ENCODE results near the gene MAGEH1. TPM values are rescaled to one million over a fixed set of nuclear protein-coding genes. Genes with fewer than 3 reads are reported as not detected.
"Not testable (repeated sequence)": the region's sequence is repeated elsewhere in the genome, so short reads cannot be mapped to it uniquely, and the experiment has no call there.

Gene MAGEH1
- total and polyA plus RNA-seq, 2 donors = 39.5 to 97.3 TPM

DNA sequence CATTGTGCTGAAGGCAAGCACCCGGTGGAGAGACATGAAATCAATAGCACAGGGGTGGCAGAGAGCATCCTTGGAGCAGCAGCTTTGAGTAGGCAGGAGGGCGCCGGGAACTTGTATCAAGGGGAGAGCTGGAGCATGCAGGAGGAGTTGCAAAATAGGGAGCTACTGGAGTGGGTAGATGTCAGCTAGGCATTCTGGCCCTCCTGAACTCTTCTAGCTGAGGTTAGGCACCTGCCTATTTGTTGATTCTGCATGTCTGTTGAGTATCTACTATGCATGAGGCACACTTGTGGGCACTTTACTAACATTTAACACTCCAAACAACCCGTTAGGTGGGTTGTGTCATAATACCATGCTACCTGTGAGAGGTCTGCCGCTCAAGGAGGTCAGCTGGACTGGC is 7.5 kb downstream of the MAGEH1 start:
- WGBS = no CpG with 5 or more reads among the region's 5 CpGs
- not testable (repeated sequence) for H3K9me3 ChIP-seq (ENCODE audit: control insufficient read depth in 2 of 2, insufficient read depth in 1 of 2, low read length in 1 of 2); H3K36me3 ChIP-seq (ENCODE audit: control insufficient read depth in 2 of 2, insufficient read depth in 2 of 2, low read length in 1 of 2); H3K27me3 ChIP-seq (ENCODE audit: control insufficient read depth in 2 of 2, insufficient read depth in 1 of 2, low read length in 1 of 2); H3K4me3 ChIP-seq (ENCODE audit: low read length in 2 of 2); H3K27ac ChIP-seq (ENCODE audit: low read depth in 1 of 2, low read length in 1 of 2); H3K4me1 ChIP-seq (ENCODE audit: control insufficient read depth in 2 of 2, insufficient read depth in 2 of 2, low read length in 2 of 2); DNase-seq (ENCODE audit: low read depth in 6 of 9, low spot score in 9 of 9)

DNA sequence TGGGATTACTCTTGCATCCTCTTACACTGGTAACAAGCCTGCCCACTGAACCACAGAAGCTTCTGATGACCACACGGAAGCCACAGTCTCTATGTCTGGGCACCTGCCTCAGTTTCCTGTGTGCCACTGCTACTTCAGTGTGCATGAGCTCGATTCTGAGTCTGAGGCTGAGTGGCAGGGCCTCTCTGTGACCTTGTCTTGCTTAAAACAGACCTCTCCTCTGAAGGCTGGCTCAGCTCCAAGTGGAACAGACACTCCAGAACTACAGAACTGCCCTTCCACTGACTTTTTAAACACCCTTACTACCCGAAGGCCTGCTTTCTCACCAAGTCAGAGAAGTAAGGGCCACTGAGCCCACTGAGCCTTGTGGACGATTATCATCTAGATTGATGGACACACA is 8.0 kb downstream of the MAGEH1 start:
- no CpG with 5 or more reads among the region's 4 CpGs for WGBS
- H3K36me3 ChIP-seq (ENCODE audit: control insufficient read depth in 2 of 2, insufficient read depth in 2 of 2, low read length in 1 of 2); H3K4me1 ChIP-seq (ENCODE audit: control insufficient read depth in 2 of 2, insufficient read depth in 2 of 2, low read length in 2 of 2); H3K4me3 ChIP-seq (ENCODE audit: low read length in 2 of 2); H3K27me3 ChIP-seq (ENCODE audit: control insufficient read depth in 2 of 2, insufficient read depth in 1 of 2, low read length in 1 of 2); DNase-seq (ENCODE audit: low read depth in 6 of 9, low spot score in 9 of 9); H3K27ac ChIP-seq (ENCODE audit: low read depth in 1 of 2, low read length in 1 of 2); H3K9me3 ChIP-seq (ENCODE audit: control insufficient read depth in 2 of 2, insufficient read depth in 1 of 2, low read length in 1 of 2): not testable (repeated sequence)

DNA sequence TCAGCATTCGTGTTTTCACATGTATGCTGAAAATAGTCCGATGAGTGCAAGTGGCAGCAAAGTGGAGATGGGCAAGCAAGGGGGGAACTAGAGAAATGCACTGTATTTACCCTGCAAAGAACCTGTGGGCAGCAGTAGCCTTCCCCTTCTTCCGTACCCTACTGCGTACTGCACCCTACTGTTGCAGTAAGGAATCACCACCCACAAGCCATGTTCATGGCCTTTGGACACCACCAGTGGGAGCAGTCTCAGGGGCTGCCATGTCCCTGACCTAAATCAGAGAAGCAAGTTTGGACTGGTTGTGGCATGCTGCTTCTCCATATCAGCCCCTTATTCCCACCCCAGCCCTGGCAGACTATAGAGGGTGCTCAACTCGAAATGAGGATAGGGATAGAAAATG is 12.1 kb downstream of the MAGEH1 start:
- not testable (repeated sequence) for H3K9me3 ChIP-seq (ENCODE audit: control insufficient read depth in 2 of 2, insufficient read depth in 1 of 2, low read length in 1 of 2); H3K27me3 ChIP-seq (ENCODE audit: control insufficient read depth in 2 of 2, insufficient read depth in 1 of 2, low read length in 1 of 2); H3K4me1 ChIP-seq (ENCODE audit: control insufficient read depth in 2 of 2, insufficient read depth in 2 of 2, low read length in 2 of 2); DNase-seq (ENCODE audit: low read depth in 6 of 9, low spot score in 9 of 9); H3K4me3 ChIP-seq (ENCODE audit: low read length in 2 of 2); H3K27ac ChIP-seq (ENCODE audit: low read depth in 1 of 2, low read length in 1 of 2); H3K36me3 ChIP-seq (ENCODE audit: control insufficient read depth in 2 of 2, insufficient read depth in 2 of 2, low read length in 1 of 2)
- no CpG with 5 or more reads among the region's 5 CpGs for WGBS

DNA sequence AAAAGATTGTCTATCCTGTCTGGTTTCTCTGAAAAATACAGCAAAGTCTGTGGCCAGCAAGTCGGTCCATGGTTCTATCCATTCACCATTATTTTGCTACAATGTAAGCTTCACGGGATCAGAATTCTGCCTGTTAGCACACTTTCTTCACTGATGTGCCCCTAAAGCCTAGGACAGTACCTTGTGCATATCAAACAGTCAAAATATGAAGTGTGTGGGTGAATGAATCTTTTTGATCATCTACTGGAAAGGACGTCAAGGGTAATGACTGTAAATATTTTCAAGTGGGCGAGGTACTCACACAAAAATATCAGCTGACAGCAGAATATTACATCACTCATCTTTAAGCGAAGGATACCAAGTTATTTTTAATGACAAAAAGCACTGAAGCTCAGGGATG is 13.2 kb downstream of the MAGEH1 start:
- not testable (repeated sequence) for H3K4me3 ChIP-seq (ENCODE audit: low read length in 2 of 2); DNase-seq (ENCODE audit: low read depth in 6 of 9, low spot score in 9 of 9); H3K9me3 ChIP-seq (ENCODE audit: control insufficient read depth in 2 of 2, insufficient read depth in 1 of 2, low read length in 1 of 2); H3K27me3 ChIP-seq (ENCODE audit: control insufficient read depth in 2 of 2, insufficient read depth in 1 of 2, low read length in 1 of 2); H3K4me1 ChIP-seq (ENCODE audit: control insufficient read depth in 2 of 2, insufficient read depth in 2 of 2, low read length in 2 of 2); H3K27ac ChIP-seq (ENCODE audit: low read depth in 1 of 2, low read length in 1 of 2); H3K36me3 ChIP-seq (ENCODE audit: control insufficient read depth in 2 of 2, insufficient read depth in 2 of 2, low read length in 1 of 2)
- WGBS = no CpG with 5 or more reads among the region's 5 CpGs

DNA sequence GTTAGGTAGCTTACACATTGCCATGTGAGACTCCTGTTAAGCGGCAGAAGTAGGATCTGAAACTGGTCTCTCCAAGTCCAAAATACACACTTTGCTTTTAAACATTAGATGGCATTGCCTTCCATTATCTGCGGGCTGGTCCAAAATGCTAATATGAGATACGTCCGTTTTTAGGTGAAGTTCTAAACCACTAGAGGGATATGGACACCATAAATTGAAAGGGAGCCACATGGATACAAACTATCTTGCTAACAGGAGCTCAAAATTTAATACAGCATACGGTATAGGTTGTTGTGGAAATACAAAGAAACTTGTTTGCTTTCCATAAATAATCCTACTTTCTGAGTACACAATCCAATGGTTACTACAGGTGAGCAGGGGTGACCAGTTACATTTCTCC is 13.9 kb downstream of the MAGEH1 start:
- H3K36me3 ChIP-seq (ENCODE audit: control insufficient read depth in 2 of 2, insufficient read depth in 2 of 2, low read length in 1 of 2); H3K9me3 ChIP-seq (ENCODE audit: control insufficient read depth in 2 of 2, insufficient read depth in 1 of 2, low read length in 1 of 2); H3K4me3 ChIP-seq (ENCODE audit: low read length in 2 of 2); H3K27ac ChIP-seq (ENCODE audit: low read depth in 1 of 2, low read length in 1 of 2); H3K4me1 ChIP-seq (ENCODE audit: control insufficient read depth in 2 of 2, insufficient read depth in 2 of 2, low read length in 2 of 2); DNase-seq (ENCODE audit: low read depth in 6 of 9, low spot score in 9 of 9); H3K27me3 ChIP-seq (ENCODE audit: control insufficient read depth in 2 of 2, insufficient read depth in 1 of 2, low read length in 1 of 2): not testable (repeated sequence)
- WGBS = no CpG with 5 or more reads among the region's 5 CpGs

DNA sequence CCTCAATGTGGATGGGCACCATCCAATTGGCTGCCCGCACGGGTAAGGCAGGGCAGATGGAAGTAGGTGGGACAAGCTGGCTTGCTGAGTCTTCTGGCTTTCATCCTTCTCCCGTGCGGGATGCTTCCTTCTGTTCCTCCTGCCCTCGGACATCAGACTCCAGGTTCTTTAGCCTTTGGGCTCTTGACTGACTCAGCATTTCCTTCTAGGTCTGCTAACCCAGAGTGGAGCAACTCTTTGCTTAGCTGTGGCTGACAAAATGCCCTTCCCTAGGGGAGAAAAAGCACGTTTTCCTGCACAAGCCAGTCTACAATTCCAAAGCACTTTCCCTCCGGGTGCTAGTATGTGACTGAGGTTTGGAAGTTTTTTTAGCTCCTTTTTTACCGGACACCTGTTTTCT is 28.0 kb downstream of the MAGEH1 start:
- 90% methylated on average over 6 of the region's 8 CpGs for WGBS
- H3K4me1 ChIP-seq (ENCODE audit: control insufficient read depth in 2 of 2, insufficient read depth in 2 of 2, low read length in 2 of 2); H3K4me3 ChIP-seq (ENCODE audit: low read length in 2 of 2); H3K27ac ChIP-seq (ENCODE audit: low read depth in 1 of 2, low read length in 1 of 2); H3K9me3 ChIP-seq (ENCODE audit: control insufficient read depth in 2 of 2, insufficient read depth in 1 of 2, low read length in 1 of 2); H3K27me3 ChIP-seq (ENCODE audit: control insufficient read depth in 2 of 2, insufficient read depth in 1 of 2, low read length in 1 of 2); DNase-seq (ENCODE audit: low read depth in 6 of 9, low spot score in 9 of 9); H3K36me3 ChIP-seq (ENCODE audit: control insufficient read depth in 2 of 2, insufficient read depth in 2 of 2, low read length in 1 of 2): not testable (repeated sequence)

DNA sequence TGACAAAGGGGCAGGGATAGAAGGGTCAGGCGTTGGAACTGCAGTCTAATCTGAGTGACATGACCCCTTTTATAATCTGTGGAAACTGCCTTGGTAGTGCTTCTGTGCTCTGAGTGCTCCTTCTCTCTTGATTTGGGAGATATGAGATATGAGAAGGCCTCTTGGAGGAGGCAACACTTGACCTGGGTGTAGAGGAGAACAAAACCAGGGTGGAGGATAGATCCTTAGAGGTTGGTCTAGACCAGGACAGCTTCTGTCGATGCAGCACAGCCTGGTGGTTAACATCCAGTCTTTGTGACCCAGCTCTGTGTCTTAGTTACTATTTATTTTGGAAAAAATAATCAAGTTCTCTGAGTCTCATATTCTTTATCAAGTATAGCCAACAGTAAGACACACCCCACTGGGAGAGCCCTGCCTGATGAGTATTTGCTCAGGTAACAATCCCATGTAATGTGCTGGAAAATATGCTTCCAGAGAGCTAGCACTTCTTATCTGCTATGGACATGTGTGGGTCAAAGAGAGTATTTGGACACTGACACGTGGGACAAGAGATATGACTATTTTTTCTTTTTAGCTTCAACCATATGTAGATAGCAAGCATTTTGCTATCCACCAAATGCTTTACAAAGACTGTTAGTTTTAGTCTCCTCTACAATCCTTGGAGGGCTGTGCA is 28.6 kb downstream of the MAGEH1 start:
- no peaks in the 10 kb centered on the region for H3K4me1 ChIP-seq (ENCODE audit: control insufficient read depth in 2 of 2, insufficient read depth in 2 of 2, low read length in 2 of 2)
- H3K4me3 ChIP-seq (ENCODE audit: low read length in 2 of 2) = no peak overlapping the region
- no peak for DNase-seq (ENCODE audit: low read depth in 6 of 9, low spot score in 9 of 9)
- H3K9me3 ChIP-seq (ENCODE audit: control insufficient read depth in 2 of 2, insufficient read depth in 1 of 2, low read length in 1 of 2) = no peaks in the 10 kb centered on the region
- 94% methylated on average over 3 of the region's 3 CpGs for WGBS
- no peak overlapping the region for H3K27ac ChIP-seq (ENCODE audit: low read depth in 1 of 2, low read length in 1 of 2)
- H3K27me3 ChIP-seq (ENCODE audit: control insufficient read depth in 2 of 2, insufficient read depth in 1 of 2, low read length in 1 of 2) = no peaks in the 10 kb centered on the region
- no peaks in the 10 kb centered on the region for H3K36me3 ChIP-seq (ENCODE audit: control insufficient read depth in 2 of 2, insufficient read depth in 2 of 2, low read length in 1 of 2)

DNA sequence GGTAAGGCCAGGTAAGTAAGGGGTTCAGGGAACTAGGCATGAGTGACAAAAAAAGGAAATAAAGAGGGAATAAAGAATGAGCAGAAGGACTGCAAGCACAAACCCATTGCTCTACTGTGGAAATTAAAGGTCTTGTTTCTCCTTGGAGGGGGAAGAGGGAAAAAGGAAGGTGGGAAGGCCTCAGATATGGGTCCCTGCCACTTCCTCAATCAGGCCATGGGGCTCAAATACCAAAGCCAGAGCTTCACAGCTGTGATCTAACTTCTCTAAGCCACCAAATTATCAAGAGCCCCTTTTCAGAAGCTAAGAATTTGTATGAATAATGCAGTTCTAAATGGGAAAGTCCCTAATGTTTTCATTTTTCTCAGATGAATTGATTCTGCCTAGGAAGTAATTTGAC is 33.0 kb downstream of the MAGEH1 start:
- no peak overlapping the region for H3K4me3 ChIP-seq (ENCODE audit: low read length in 2 of 2)
- H3K27ac ChIP-seq (ENCODE audit: low read depth in 1 of 2, low read length in 1 of 2) = no peak overlapping the region
- no peaks in the 10 kb centered on the region for H3K9me3 ChIP-seq (ENCODE audit: control insufficient read depth in 2 of 2, insufficient read depth in 1 of 2, low read length in 1 of 2)
- H3K27me3 ChIP-seq (ENCODE audit: control insufficient read depth in 2 of 2, insufficient read depth in 1 of 2, low read length in 1 of 2) = peaks cover 0 to 2% of the 10 kb centered on the region in 2 donors
- DNase-seq (ENCODE audit: low read depth in 6 of 9, low spot score in 9 of 9) = no peak
- peaks cover under 1 to 4% of the 10 kb centered on the region in 2 donors for H3K4me1 ChIP-seq (ENCODE audit: control insufficient read depth in 2 of 2, insufficient read depth in 2 of 2, low read length in 2 of 2)
- H3K36me3 ChIP-seq (ENCODE audit: control insufficient read depth in 2 of 2, insufficient read depth in 2 of 2, low read length in 1 of 2) = no peaks in the 10 kb centered on the region

DNA sequence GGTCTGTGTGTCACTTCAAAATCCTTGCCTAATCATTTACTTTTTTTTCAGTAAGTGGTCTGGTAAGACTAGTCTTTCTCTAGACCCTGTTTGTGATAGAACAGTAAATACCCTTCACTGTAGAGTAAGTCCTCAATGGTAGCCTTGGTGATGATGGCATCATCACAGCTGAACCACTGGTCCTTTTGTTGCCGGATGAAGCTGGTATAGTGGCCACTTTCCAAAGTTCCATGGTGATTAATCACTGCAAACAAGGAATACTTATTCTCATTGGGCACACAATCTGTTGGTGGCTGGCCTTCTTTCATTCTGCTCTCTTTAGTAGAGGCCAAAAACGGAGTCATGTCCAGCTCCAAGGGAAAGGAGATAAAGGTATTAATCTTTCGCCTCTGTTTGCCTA is 34.8 kb downstream of the MAGEH1 start:
- Histone ChIP-seq H3K9me3 (ENCODE audit: control insufficient read depth in 2 of 2, insufficient read depth in 1 of 2, low read length in 1 of 2) (no peaks in the 10 kb centered on the region), H3K27ac (ENCODE audit: low read depth in 1 of 2, low read length in 1 of 2) (no peak overlapping the region), H3K4me1 (ENCODE audit: control insufficient read depth in 2 of 2, insufficient read depth in 2 of 2, low read length in 2 of 2) (peaks cover 2 to 17% of the 10 kb centered on the region in 2 donors), H3K36me3 (ENCODE audit: control insufficient read depth in 2 of 2, insufficient read depth in 2 of 2, low read length in 1 of 2) (no peaks in the 10 kb centered on the region), H3K4me3 (ENCODE audit: low read length in 2 of 2) (no peak overlapping the region), H3K27me3 (ENCODE audit: control insufficient read depth in 2 of 2, insufficient read depth in 1 of 2, low read length in 1 of 2) (peaks cover 0 to 2% of the 10 kb centered on the region in 2 donors)
- no peak for DNase-seq (ENCODE audit: low read depth in 6 of 9, low spot score in 9 of 9)
- 98% methylated on average over 3 of the region's 3 CpGs for WGBS

DNA sequence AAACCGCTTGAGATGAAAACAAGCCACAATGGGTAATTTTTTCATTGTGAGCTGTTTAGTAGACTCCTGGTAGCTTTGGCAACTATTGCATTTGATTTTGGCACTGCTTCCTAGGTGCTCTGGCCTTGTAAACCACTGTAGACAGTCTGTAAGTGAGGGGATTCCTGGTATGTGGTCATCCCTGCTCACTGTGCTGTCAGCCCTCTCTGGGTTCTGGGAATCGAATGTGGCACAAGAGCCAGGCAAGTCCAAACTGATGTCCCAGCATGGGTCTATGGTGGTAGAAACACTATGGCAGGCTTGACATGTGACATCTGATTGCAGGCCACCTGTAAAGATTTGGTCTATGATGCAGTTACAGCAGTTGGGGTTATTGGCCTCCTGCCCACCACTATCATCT is 35.2 kb downstream of the MAGEH1 start:
- WGBS = 93% methylated on average over 2 of the region's 2 CpGs
- no peaks in the 10 kb centered on the region for H3K36me3 ChIP-seq (ENCODE audit: control insufficient read depth in 2 of 2, insufficient read depth in 2 of 2, low read length in 1 of 2)
- DNase-seq (ENCODE audit: low read depth in 6 of 9, low spot score in 9 of 9) = no peak
- no peaks in the 10 kb centered on the region for H3K9me3 ChIP-seq (ENCODE audit: control insufficient read depth in 2 of 2, insufficient read depth in 1 of 2, low read length in 1 of 2)
- H3K27me3 ChIP-seq (ENCODE audit: control insufficient read depth in 2 of 2, insufficient read depth in 1 of 2, low read length in 1 of 2) = peaks cover 0 to 2% of the 10 kb centered on the region in 2 donors
- peaks cover 2 to 17% of the 10 kb centered on the region in 2 donors for H3K4me1 ChIP-seq (ENCODE audit: control insufficient read depth in 2 of 2, insufficient read depth in 2 of 2, low read length in 2 of 2)
- H3K4me3 ChIP-seq (ENCODE audit: low read length in 2 of 2) = no peak overlapping the region
- no peak overlapping the region for H3K27ac ChIP-seq (ENCODE audit: low read depth in 1 of 2, low read length in 1 of 2)
